Activated CD4-positive, alpha-beta T cell treated with anti-CD3 and anti-CD28 coated beads, Interleukin-2, Interleukin-4, amounts not matched to agents 100 ng/mL and 50 ng/mL, durations not matched to agents 16 hours and 8 hours (primary cell): ENCODE data around the gene GNL3L.
"Not testable (repeated sequence)": the region's sequence is repeated elsewhere in the genome, so short reads cannot be mapped to it uniquely, and the experiment has no call there.

Experiments used
- DNase-seq: peaks from one replicate; pipeline ENCODE4 v3.0.0-alpha.2; 2020; ENCODE audit warnings: low spot score

Gene GNL3L

DNA sequence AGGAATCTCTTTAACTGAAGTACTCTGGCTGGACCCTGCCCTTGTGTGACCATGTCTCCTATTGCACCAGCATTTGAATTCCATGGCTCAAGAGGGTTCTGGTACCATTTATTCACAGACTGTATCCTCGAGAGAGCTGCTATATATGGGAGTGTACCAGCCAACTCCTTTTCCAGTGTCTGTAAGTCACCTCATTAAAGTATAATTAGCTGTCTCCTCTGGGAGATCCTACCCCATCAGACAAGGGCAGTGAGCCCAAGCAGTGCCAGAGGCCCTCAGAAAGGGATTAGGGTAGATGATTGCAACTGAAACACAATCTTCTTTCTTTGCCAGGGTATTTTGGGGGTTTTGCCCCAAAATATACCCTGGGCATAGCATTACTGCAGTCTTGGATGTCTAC is 31.6 kb downstream of the GNL3L start:
- no peak for DNase-seq

DNA sequence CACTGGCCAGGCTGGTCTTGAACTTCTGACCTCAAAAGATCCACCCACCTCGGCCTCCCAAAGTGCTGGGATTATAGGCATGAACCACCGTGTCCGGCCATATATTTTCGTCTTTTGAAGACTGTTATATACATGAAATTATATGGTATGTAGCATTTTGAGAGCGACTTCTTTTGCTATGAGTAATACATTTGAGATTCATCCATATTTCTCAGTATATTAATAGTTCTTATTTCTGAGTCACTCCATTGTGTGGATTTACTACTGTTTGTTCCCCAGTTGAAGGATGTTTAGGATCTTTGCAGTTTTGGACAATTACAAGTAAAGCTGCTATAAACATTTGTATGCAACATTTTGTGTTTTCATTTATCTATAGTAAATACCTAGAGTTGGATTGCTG is 34.9 kb downstream of the GNL3L start:
- no peak for DNase-seq

DNA sequence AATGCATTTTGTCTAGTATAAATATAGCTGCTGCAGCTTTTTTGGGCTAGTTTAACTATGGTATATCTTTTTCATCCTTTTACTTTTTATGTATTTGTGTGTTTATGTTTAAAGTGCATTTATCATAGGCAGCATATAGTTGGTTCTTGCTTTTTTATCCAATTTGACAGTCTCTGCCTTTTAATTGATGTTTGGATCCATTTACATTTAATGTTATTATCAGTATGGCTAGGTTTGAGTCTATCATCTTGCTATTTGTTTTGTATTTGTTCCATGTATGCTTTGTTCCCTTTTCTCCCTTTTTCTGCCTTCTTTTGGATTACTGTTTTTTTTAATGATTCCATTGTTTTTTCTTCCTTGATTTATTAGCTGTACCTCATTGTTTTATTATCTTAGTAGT is 40.3 kb downstream of the GNL3L start:
- no peak for DNase-seq

DNA sequence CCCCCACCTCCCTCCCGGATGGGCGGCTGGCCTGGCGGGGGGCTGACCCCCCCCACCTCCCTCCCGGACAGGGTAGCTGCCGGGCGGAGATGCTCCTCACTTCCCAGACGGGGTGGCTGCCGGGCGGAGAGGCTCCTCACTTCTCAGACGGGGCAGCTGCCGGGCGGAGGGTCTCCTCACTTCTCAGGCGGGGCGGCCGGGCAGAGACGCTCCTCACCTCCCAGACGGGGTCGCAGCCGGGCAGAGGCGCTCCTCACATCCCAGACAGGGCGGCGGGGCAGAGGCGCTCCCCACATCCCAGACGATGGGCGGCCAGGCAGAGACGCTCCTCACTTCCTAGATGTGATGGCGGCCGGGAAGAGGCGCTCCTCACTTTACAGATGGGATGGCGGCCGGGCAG is 42.6 kb downstream of the GNL3L start:
- DNase-seq = not testable (repeated sequence)

DNA sequence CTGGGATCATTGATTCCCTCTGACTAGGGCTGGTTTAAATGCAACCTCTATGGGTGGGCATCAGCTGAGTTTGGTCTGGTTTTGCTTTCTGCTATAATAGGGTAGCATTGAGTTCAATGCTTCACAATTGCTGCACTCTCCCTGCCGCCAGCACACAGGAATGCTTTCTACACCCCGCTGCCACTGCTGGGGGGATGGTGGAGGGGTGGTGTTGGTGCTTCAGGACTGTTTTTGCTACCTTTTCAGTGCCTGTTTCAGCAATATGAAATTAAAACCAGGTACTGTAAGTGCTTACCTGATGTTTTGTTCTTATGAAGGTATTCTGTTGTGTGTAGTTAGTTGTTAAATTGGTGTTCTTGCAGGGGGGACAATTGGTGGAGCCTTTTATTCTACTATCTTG is 67.7 kb downstream of the GNL3L start:
- DNase-seq = no peak

DNA sequence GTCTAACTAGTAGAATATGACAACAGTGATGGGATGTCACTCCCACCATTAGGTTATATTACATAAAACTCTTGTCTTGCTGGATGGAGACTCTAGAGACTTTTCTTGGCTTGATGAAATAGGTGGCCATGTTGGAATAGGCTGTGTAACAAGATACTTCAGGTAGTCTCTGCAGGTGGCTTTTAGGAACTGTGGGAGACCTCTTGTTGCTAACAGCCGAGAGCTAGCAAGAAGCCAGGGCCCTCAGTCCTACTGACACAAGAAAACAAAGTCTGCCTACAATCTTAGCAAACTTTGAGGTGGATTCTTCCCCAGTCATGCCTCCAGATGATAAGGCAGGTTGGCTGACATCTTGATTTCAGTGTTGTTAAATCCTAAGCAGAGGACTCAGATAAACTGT is 72.5 kb downstream of the GNL3L start:
- DNase-seq = no peak
